ENCODE measurements around the gene ABCC8.
A peak's percentile ranks its signal among the peaks of the same experiment; 100 is the strongest.

Gene ABCC8

GRCh38 chr11:17352950-17353820 lies 123.5 kb downstream of the ABCC8 start:
- H3K36me3 ChIP-seq (ENCODE audit: insufficient read depth, low read length) = no peaks in the 10 kb centered on the region
- H3K9ac ChIP-seq (ENCODE audit: low read depth, low read length) = peak overlapping the region; percentile 66

DNA sequence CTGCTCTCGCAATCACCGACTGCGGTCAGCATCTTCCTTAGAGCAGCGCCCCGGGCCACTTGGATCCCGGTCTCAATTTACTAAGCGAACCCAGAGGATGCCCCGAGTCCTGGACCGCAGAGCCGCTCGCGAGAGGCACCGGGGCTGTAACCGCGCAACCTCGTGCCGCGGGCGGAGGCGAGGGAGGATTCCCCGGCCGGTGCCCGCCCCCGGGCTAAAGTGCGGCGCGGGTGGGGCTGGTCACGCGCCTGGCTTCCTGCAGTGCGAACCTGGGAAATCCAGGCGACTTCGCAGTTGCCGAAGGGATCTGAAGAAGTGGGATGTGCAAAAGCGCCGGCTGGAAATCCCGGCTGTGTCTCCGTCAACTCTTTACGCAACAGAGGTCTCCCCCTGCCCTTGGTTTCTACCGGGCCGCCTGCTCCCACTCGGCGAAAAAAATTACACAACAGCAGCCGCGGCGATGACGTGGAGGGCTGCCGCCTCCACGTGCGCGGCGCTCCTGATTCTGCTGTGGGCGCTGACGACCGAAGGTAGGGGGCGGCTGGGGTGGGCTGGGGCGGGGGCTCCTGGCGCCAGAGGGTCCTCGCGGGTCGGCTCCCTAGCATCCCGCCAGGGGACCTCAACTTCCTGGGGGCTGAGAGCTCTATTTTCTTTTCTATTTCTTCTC lies 125.0 kb downstream of the ABCC8 start, which contains the start of gene NCR3LG1:
Gene NCR3LG1, plus strand, starts transcription at position 291 of the 667 bp plus-strand sequence. Its CDS starts 170 bp downstream, at position 461.
- no peaks in the 10 kb centered on the region for H3K4me1 ChIP-seq (ENCODE audit: insufficient read depth, low read length)
- peak within 1 kb of the TSS; percentile 66 for H3K9ac ChIP-seq (ENCODE audit: low read depth, low read length)
- no peaks in the 10 kb centered on the region for H3K36me3 ChIP-seq (ENCODE audit: insufficient read depth, low read length)
- no peaks in the 10 kb centered on the region for H3K9me3 ChIP-seq (ENCODE audit: control insufficient read depth, insufficient read depth, low read length)

More at GRCh38 chr11:17352950-17353820, 123.5 kb downstream of the ABCC8 start:
- Histone ChIP-seq H3K9me3 (ENCODE audit: control insufficient read depth, insufficient read depth, low read length) (no peaks in the 10 kb centered on the region), H3K4me1 (ENCODE audit: insufficient read depth, low read length) (no peaks in the 10 kb centered on the region)

DNA sequence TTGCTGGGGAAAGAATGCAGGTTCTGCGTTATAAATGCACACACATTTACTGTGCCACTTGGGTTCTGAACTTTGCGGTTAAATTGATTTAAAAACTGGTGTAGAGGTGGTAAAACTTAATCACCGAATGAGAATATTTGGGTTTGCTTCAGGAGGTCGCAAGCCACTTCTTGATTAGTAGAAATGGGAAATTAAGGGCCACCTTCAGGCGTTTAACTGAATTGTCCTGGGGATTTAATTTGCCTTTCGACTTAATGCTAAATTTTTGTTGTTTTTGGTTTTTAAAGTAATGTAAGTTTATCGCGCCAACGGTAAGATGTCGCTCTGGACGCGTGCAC lies 125.5 kb downstream of the ABCC8 start:
- H3K9me3 ChIP-seq (ENCODE audit: control insufficient read depth, insufficient read depth, low read length) = no peaks in the 10 kb centered on the region
- H3K4me1 ChIP-seq (ENCODE audit: insufficient read depth, low read length) = no peaks in the 10 kb centered on the region
- peak overlapping the region; percentile 66; the same call in 1 of the 2 replicates for H3K9ac ChIP-seq (ENCODE audit: low read depth, low read length)
- H3K36me3 ChIP-seq (ENCODE audit: insufficient read depth, low read length) = no peaks in the 10 kb centered on the region

DNA sequence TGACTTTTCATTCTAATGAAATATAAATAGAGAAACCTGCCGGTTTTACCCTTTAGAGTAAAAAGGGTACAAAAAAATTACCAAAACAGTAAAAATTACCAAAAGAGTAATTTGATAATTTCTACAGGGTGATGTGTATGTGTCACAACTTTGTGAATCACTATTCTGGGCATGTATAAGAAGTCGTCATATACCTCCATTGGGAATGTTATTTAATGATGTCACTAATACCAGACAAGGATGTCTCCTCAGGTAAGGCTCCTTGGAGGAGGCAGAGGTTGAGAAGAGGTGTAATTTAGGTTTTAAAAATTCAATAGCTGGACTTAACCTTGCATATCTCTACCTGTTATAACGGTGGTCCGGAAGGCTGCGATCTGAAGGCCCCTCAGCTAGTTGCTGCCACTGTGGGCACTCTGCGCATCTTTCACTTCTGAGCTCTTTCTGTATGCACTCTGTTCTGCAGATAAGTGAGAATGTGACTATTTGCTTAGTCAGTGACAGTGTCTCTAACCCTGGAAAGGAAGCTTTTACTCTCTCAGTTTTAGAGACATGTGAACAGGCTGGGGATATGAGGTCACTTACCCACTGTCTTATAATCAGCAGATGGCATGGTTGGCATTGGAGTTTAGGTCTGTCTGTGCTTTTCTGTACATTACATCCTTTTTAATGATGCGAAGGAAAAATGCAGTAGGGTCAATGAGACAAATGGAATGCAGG lies 126.0 kb downstream of the ABCC8 start:
- H3K9ac ChIP-seq (ENCODE audit: low read depth, low read length) = no peak overlapping the region
- H3K4me1 ChIP-seq (ENCODE audit: insufficient read depth, low read length) = no peaks in the 10 kb centered on the region
- no peaks in the 10 kb centered on the region for H3K36me3 ChIP-seq (ENCODE audit: insufficient read depth, low read length)
- no peaks in the 10 kb centered on the region for H3K9me3 ChIP-seq (ENCODE audit: control insufficient read depth, insufficient read depth, low read length)

GRCh38 chr11:17347676-17348075 lies 129.0 kb downstream of the ABCC8 start:
- H3K36me3 ChIP-seq (ENCODE audit: insufficient read depth, low read length) = no peaks in the 10 kb centered on the region
- peaks cover 5% of the 10 kb centered on the region; the same call in 1 of the 2 replicates for H3K4me1 ChIP-seq (ENCODE audit: insufficient read depth, low read length)
- no peak overlapping the region for H3K9ac ChIP-seq (ENCODE audit: low read depth, low read length)
- H3K9me3 ChIP-seq (ENCODE audit: control insufficient read depth, insufficient read depth, low read length) = no peaks in the 10 kb centered on the region

DNA sequence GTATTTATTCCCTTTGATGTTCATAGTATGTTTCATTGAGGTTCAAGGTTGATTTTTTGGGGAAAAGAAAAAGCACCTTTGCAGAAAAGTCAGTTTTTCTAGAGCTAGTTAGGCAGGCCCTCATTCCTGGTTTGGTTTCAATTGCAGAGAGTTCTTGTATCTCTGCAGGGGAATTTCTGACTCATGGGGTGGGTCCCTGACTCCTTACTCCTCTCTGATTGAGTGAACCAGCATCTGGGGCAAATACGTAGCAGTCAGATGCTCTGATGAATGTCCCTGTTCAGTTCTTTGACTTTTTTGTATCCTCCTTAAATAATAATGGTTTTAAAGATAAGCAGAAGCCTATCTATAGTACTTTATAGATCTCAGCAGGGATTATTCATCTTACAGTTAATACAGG lies 132.7 kb downstream of the ABCC8 start:
- H3K9ac ChIP-seq (ENCODE audit: low read depth, low read length) = no peak overlapping the region
- H3K9me3 ChIP-seq (ENCODE audit: control insufficient read depth, insufficient read depth, low read length) = no peaks in the 10 kb centered on the region
- H3K36me3 ChIP-seq (ENCODE audit: insufficient read depth, low read length) = no peaks in the 10 kb centered on the region
- peaks cover 5% of the 10 kb centered on the region; the same call in 1 of the 2 replicates for H3K4me1 ChIP-seq (ENCODE audit: insufficient read depth, low read length)

DNA sequence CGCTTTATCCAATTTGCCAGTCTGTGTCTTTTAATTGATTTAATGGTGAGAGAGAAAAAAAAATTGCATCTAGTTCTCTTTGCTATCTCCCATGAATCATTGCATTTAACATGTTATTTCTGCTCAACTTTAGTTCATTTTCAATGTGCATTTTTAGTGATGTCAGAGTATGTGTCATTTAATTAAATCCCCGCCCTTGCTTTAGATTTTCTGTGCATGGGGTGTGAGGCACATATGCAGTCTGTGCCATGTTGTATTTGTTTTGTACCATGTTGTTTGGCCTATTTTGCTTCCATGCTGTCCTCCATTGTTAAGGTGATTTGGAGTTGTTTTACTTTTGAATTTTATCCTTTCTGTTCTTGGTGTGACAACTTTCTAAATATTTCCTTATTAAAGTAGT lies 133.4 kb downstream of the ABCC8 start:
- H3K36me3 ChIP-seq (ENCODE audit: insufficient read depth, low read length) = no peaks in the 10 kb centered on the region
- peaks cover 5% of the 10 kb centered on the region; the same call in 1 of the 2 replicates for H3K4me1 ChIP-seq (ENCODE audit: insufficient read depth, low read length)
- no peak overlapping the region for H3K9ac ChIP-seq (ENCODE audit: low read depth, low read length)
- no peaks in the 10 kb centered on the region for H3K9me3 ChIP-seq (ENCODE audit: control insufficient read depth, insufficient read depth, low read length)

All from ES-I3 (cell line).